M059J (cell line): ENCODE data around the gene SLC6A11. TPM values are rescaled to one million over a fixed set of nuclear protein-coding genes. Genes with fewer than 3 reads are reported as not detected.
A peak's percentile ranks its signal among the peaks of the same experiment; 100 is the strongest.

Experiments
- DNase-seq: peaks from one replicate; pipeline ENCODE4 v3.0.0-alpha.2; 2012; ENCODE audit warnings: low read depth
- total RNA-seq: library from RNA; depleted of rRNA; stranded (reverse); fragments of >200 nt; shearing (Covaris generic); gene quantifications from 2 replicates; pipeline ENCODE4 v1.2.3, GENCODE V29; 2014

The SLC6A11 gene
- total RNA-seq, 1 experiment from 2014 or later, result not detected

DNA sequence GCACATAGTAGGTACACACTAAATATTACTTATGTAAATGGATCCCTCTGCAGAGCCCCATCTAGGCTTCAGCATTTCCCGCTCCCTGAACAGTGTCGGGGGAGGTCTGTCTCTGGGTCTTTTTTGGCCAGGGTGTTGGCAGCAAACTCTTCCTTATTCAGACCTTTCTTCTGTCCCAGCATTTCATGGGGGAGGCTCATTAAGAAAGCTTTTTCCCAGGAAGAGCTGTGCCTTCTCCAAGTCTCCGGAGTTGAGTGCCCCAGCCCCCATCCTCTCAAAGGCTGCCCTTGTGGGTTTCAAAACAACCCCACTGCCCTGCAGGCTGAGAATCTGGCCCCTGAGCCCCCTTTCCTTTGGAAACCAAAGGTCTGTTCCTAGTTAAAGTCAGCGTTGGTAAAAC lies 25.1 kb downstream of the SLC6A11 start:
- DNase-seq, result no peak

DNA sequence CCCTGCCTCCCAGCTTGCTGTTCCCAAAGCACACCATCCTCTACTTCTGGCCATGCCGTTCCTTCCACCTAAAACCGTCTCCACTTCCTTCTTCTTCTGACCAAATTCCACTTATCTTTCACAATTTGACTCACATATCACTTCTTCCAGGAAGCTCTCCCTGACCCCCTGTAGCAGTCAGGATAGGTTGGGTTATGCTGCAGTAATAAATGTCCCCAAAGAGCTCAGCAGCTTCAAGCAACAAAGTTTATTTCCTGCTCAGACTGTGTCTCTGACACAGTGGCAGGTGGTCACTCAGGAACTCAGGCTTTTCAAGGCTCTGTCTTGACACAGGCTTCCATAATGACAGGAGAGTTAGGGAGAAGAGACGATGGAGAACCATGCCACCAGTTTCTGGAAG lies 27.4 kb downstream of the SLC6A11 start:
- DNase-seq, result no peak

DNA sequence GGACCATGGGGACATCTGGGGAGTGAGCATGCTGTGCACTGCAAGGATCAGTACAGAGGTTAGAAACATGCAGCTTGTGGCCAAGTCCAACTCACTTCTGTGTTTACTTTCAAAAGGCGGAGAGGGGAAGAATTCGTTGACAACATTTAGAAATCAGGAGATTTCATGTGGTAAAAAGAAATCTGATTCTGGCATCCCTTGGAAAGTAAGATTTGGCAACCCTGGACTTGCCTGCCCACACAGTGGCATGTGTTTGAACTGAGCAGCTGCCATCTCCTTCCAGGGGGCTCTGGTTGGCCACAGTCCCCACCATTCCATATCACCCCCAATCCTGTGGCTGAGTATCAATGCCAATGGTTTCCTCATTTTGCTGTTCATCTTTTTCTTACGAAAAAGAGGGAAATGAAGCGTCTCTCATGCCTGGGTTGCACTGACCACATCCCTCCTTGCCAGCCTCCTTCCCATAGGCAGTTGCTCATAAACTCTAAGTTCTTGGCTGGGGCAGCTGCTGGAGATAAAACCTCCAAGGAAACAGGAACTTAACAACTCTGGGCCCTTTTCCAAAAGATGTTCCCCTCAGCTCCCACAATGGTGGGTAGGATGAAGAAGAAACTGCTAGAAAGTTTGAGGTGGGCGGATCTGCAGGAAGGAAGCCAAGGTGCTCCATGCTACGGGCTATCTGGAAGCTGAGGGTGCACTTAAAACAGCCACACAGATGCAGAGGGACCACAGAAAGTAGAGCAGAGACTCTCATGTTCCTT lies 29.2 kb downstream of the SLC6A11 start:
- DNase-seq, result no peak

DNA sequence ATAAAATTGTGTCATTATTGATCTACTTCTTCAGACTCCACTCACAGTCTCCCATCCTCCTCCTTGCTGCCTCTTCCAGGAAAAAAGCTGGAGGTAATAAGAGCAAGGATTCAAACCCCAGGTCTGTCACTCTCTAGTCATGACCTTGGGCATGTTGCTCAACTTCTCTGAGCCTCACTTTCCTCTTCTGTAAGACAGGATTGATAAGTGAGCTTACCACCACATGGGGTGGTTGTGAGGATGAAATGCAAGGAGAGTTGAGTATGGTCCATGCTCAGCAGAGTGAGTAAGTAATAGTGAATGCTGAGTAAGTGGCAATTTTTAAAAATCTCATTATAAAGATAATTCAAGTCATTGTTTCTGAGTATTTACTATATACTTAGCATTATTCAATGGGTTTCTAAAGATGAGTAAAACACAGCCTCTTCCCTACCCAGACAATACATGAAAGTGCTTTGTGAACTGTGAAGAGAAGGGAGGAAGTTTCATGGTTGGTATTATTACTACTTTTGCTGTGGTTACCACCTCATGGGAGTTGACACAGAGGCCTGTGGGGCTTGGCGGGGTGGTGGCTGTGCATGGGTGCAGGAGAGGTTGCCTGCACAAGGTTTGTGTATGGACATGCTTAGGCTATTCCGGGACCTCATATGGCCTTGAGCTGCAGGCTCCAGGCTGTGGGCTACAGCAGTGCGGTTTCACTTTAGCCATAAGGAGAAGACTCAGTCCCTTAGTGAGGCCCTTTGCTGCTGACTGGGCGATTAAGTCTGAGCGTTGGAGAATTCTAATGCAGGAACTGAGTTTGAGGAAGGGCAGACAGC lies 30.0 kb downstream of the SLC6A11 start:
- DNase-seq, result no peak

DNA sequence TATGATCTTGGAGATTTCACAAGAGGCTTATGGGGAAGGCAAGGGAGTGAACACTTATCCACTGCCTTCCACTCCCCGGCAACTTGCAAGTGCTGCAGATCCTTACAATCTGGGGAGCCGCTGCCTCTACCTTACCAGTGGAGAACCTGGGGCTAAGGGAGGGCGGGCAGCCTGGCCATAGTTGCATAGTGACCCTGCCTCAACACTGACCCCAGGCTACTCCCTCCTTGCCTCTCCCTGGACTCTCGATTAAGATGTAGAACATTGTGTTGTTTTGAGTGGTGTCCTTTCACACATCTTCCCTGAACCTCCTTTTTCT lies 30.6 kb downstream of the SLC6A11 start:
- no peak for DNase-seq

DNA sequence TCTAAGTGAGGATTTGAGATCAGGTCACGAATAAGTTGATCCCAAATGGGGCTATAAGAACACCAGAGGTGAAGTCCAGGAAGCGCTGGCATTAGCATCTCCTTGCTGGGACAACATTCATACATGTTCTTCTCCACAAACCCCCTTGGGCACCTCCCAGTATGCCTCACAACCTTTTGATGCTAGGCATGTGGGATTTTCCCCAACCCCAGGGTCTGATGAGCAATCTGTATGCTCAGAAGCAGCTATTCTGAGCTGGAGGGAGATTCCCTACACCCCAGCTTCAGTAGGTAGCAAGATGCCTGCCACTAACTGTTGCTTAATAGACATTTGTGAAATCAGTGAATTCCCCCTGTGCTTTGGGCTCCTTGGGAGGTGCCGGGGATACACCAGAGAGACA lies 32.2 kb downstream of the SLC6A11 start:
- peak; percentile 1 for DNase-seq

DNA sequence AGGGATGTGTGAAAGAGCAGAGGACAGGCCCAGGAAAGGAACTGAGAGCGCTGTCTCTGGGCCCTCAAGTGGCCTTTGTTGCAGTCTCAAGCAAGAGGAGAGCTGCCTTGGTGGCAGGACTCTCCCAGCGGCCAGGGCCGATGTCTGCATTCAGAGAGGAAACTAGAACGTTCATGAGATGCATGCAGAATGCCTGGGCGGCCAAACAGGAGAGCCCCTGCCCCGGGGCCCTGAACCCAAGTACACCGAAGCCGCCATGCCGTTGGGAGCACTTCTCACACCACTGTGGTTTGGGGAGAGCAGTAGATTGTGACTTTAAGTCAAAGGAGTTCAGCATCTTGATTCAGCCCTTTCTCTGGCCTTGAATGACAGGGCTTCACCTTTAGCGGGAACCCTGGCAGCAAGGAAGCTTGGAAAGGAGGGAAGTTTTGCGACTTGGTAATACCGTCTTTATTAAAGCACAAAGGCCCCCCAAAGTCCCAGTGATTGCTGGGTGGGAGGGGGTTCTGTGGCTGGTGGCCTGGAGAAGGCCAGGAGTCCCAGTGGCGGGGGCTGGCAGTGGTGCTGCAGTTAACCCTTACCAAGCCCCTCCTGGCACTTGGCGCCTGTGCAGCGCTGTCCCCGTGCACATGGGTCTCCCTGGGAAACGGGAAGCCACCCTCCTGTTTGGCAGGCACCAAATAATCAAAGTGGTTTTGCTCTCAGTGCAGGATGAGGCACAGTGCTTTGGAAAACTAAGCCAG lies 36.2 kb downstream of the SLC6A11 start:
- DNase-seq, result no peak

DNA sequence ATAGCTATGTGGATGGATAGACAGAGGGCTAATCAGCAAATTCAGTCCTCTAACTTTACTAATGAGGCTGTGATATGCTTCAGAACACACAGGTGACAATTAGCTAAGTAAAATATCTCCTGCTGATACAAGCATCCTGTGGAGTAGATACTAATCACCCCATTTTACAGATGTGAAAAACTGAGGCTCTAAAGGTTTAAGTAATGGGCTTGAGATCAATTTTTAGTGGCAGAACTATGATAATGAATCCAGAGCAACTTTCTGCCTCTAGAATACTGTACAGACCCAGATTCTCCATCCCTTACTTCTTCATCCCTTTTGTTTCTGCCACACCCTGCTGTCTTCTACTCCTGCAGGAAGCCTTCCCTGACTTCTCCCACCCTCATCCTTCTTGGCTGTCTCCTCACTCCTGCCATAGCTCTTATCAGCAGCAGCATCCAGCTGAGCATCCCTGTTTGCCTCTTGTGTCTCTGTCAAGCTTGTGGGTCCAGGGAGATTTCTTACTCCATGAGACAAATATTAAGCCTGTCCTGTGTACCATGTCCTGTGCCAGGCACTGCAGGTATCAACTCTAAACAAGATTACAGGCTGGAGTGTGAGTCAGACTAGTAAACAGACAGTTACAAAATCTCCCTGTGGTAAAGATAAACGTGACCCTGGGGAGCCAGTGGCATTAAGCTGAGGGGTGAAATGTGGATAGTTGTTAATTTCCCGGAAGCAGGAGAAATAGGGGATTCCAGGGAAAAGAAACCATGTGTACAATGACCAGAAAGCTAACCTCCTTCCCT lies 39.2 kb downstream of the SLC6A11 start:
- DNase-seq, result peak; percentile 3

DNA sequence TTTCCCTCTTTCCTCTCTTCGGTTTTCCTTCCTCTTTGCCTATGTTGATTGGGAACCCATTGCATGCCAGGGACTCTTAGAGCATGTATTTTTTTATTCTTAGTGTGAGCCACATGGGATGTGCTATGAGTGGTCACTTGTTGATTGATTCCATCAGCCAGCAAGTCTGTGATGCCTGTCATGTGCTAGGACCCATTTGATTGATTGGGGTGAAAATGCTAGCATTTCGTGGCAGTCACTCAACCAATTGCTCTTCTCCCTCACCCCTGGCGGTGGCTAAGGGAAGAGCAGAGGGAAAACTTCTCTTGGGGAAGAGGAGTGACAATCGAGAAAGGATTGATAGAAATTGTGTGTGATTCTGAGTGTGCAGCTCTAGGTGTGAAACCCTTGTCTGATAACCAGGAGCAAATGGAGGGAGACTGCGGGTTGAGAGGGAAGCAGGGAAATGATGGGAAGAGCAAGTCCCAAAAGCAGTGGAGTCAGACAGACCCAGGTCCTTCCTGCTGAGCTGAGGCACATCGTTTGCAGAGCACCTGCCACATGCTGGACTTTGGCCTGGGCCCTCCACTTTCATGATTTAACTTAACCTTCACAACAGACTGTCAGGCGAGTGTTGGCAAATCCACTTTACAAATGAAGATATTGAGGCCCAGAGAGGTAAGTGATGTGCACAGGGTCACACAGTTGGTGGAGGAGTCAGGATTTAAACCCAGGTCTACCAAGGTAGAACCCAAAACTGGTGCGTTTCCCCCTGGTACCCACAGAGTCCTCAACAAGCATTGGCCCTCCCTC lies 40.0 kb downstream of the SLC6A11 start:
- peak; percentile 0 for DNase-seq

DNA sequence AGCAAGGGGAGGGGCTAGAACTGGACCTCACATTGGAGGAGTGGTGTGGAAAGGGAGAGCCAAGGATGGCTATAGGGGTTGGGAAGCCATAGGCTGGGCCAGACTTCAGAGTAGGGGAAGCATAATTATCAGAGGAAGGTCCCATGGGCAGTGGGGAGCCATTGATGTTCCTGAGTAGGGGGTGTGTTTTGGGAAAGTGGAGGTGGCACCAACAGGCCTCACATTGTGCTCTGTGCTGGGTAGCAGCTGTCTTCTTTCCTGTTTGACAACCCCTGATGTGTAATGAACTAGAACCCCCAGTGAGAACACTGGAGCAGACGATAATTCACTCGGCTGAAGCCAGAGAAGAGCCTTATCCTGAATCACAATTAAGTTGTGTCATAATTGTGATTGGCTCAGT lies 41.2 kb downstream of the SLC6A11 start:
- DNase-seq, result no peak

DNA sequence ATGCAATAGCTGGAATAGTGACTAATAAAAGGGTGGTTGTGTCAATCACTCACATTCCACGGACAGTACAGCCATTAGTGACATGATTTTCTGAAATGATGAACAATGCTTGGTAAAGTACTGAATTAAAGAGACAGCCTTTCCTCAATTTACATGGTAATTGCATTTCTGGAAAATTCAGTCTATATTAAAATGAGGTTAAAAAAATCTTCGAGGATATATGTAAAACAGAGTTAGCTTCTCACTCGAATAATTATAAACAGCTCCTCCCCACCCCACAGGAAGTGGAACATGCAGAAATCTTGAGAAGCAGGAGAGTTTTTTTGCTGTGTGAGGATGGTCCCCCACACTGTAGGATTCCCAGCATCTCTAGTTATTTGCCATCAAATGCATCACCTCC lies 42.1 kb downstream of the SLC6A11 start:
- no peak for DNase-seq

DNA sequence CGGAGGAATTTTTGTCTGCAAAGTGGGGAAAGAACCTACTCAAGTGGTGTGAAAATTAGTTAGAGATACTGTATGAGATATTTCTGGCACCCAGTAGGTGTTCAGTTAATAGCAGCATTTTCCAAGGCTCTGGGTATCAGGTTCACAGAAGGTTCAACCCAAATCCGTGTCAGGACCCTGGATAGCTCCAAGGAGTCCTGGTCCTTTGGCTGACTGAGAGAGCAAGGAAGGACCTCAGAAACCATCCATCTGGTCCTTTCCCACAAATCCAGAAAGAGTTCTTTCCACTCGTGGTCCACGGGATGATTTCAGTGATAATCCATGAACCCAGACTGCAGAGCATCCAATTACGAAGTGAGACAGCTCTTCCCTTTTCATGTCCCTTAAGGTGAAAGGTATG lies 51.4 kb downstream of the SLC6A11 start:
- peak; percentile 12 for DNase-seq

DNA sequence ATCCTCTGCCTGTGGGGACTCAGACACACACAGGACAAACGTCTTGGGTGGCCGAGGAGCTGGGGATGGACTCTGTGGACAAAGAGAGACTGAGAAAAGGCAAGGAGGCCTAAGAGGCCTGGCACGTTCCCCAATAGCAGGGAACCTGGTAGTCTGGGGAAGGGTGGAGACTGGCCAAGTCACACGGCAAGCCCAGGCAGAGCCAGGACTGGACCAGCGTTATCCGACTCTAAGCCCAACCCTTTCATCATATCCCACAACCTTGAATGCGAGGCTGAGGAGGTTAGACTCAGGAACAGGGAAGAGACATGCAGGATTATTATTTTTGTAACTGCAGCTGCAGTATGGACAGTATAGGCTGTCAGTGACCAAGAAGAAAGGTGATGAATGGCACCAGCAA lies 53.4 kb downstream of the SLC6A11 start:
- DNase-seq, result no peak

DNA sequence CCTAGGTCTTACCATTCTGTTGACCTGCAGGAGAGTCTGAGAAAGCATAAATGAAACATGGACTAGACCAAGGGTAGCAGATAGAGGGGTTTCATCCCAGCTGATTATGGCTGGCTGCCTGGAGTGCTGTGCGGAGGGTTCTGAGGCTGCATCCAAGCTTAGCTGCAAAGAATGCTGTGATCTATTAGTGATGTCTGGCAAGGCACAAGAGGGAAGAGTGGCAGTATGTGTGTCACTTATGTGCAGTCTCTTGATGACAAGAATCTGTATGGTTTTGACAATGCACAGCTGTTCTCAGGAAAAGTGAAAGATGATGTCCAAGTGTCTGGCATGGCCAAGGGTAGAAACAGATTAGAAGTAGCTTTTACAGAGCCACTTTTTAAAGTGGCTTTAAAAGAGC lies 54.3 kb downstream of the SLC6A11 start:
- no peak for DNase-seq

DNA sequence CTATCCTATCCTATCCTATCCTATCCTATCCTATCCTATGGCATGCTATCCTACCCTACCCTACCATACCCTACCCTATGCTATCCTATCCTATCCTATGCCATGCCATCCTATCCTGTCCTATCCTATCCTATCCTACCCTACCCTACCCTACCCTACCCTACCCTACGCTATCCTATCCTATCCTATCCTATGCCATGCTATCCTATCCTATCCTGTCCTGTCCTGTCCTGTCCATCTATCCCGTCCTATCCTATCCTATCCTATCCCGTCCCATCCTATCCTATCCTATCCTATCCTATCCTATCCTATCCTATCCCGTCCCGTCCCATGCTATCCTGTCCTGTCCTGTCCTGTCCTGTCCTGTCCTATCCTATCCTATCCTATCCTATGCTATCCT lies 57.4 kb downstream of the SLC6A11 start:
- no peak for DNase-seq

DNA sequence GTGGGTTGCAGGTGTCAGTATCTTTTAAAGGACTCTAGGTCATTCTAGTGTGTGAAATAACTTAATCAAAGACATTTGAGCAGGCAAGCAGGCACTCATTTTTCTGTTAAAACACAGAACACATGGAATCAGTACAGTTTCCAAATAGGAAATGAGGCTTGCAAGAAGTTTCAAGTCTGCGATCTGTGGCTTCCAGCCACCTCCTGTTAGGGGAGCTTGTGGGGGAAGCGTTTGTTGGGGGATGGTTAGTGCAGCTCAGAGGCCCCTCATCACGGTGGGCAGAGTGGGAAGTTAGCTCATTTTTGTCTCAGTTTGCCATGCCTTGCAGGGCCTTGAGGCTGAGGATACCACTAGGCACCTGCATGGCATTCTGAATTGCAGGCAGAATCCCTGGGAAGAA lies 59.9 kb downstream of the SLC6A11 start:
- DNase-seq, result no peak

DNA sequence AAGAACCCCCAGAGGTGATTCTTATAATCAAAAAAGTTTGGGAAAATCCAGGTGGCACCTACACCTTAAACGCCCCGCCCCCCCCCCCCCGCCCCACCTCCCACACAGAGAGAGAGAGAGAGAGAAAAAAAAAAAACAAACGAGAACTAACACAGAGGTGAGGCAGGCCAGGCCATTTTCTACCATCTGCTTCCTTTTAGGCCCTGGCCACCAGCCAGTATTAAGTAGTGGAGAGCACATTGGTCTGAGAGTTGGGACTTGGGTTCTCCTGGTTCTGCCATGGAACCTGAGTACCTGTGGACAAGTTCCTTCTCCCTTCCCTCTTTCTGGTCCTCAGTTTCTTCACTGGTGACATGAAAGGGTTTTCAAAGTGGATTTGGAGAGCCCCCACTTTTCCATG lies 60.6 kb downstream of the SLC6A11 start:
- no peak for DNase-seq

DNA sequence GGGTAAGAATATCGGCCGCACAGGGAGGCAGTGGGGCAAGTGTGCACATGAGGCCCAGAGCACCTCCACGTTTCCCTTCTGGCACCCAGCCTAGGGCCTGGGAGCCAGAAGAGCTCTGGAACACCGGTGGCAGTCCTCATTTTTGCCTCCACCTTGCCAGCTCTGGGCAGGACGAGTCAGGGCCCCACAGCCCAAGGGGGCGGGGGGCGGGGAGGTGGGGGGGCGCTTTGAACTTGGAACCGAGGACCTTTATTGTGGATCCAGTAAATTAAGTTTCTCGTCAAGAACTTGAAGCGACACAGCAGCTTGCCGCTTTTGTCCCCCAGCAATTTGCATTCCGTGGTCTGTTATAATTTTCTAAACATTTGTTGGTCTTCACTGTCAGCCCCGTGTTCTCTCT lies 66.8 kb downstream of the SLC6A11 start:
- DNase-seq, result no peak

DNA sequence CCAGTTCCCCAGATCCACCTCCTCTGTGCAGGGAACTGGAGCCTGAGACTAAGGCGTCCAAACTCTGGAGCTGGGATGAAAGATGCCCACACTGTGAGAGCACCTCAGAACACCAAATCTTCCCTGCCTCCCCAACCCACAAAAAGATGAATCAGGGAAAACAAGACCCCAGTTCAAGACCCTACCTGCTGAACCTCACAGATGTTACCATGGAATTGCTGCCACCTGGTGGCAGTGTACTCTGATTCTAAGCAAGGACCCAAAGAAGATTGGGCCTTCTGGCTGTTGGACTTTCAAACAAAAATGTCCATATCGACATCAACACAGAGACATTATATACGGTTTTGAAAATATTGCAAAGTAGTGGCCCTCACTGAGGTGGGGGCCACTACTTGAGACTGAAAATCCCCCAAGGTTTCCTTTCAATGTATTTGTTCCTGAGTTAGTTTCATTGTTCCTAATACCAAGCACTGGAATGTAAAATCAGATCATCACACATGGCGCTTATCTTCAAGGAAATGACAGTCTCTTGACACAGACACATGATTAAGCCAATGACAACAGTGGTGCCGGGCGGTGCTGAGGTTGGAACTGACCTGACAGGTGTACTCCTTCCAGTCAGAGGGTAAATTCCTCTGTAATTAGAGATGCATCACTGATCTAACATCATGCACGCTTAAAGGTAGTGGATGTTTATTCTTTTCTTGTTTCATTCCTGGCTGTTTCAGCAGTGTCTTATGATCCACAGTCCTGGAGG lies 67.6 kb downstream of the SLC6A11 start:
- no peak for DNase-seq

DNA sequence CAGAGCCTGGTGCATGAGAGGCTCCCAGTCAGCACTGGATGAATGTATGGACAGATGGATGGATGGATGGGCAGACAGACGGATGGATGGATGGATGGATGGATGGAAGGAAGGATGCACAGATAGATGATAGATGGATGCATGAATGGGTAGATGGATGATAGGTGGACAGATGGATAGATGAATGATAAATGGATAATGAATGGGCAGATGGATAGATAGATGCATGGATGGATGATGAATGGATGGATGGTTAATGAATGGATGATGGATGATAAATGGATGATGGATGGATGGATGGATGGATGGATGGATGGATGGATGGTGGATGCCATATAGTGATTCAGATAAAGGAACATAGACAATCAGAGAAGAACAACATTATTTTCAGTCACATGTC lies 71.0 kb downstream of the SLC6A11 start:
- DNase-seq, result no peak
